ENCODE data around the gene PDE4B.

The PDE4B gene

GRCh38 chr1:66351913-66352312, 559.2 kb downstream of the PDE4B start:
- H3K27ac ChIP-seq (ENCODE audit: low read length) = peak overlapping the region; percentile 22; the same call in 1 of the 2 replicates
- no peak overlapping the region for H2AFZ ChIP-seq (ENCODE audit: low read depth, low read length)
- peaks cover 100% of the 10 kb centered on the region for H3K79me2 ChIP-seq (ENCODE audit: low read length)

GRCh38 chr1:66352792-66353191, 560.1 kb downstream of the PDE4B start:
- Histone ChIP-seq H3K27me3 (ENCODE audit: low read depth, low read length) (no peaks in the 10 kb centered on the region), H2AFZ (ENCODE audit: low read depth, low read length) (no peak overlapping the region), H3K9me3 (ENCODE audit: insufficient read depth, low read length) (no peaks in the 10 kb centered on the region), H3K4me1 (ENCODE audit: low read length) (peaks cover 96% of the 10 kb centered on the region), H3K79me2 (ENCODE audit: low read length) (peaks cover 100% of the 10 kb centered on the region), H3K4me3 (ENCODE audit: low read length) (peak overlapping the region; percentile 12), H3K27ac (ENCODE audit: low read length) (no peak overlapping the region), H3K36me3 (replicated peaks; ENCODE audit: low read depth, low read length) (peaks cover 23% of the 10 kb centered on the region), H3K4me2 (ENCODE audit: low read length) (peak overlapping the region; percentile 62), H3K9ac (ENCODE audit: low read length) (0 out of 2 replicates have a peak overlapping the region, but pooled peaks have one; percentile 6), H4K20me1 (ENCODE audit: insufficient read depth, low read length) (peaks cover 69% of the 10 kb centered on the region)
- TF ChIP-seq EZH2phosphoT487 (IDR thresholded peaks at IDR 0.05; ENCODE audit: low read depth) = no peak
- TF ChIP-seq CTCF (IDR thresholded peaks at IDR 0.05; ENCODE audit: low read depth, low read length) = no peak

More at GRCh38 chr1:66351913-66352312, 559.2 kb downstream of the PDE4B start:
- Histone ChIP-seq H3K9me3 (ENCODE audit: insufficient read depth, low read length) (no peaks in the 10 kb centered on the region), H4K20me1 (ENCODE audit: insufficient read depth, low read length) (peaks cover 74% of the 10 kb centered on the region), H3K4me1 (ENCODE audit: low read length) (peaks cover 99% of the 10 kb centered on the region), H3K36me3 (replicated peaks; ENCODE audit: low read depth, low read length) (peaks cover 15% of the 10 kb centered on the region), H3K9ac (ENCODE audit: low read length) (no peak overlapping the region), H3K4me3 (ENCODE audit: low read length) (no peak overlapping the region), H3K27me3 (ENCODE audit: low read depth, low read length) (no peaks in the 10 kb centered on the region), H3K4me2 (ENCODE audit: low read length) (peak overlapping the region; percentile 62; the same call in 1 of the 2 replicates)
- TF ChIP-seq CTCF (IDR thresholded peaks at IDR 0.05; ENCODE audit: low read depth, low read length) (no peak), EZH2phosphoT487 (IDR thresholded peaks at IDR 0.05; ENCODE audit: low read depth) (no peak)

- H3K4me2 ChIP-seq (ENCODE audit: low read length) = peak overlapping the region; percentile 62
- H4K20me1 ChIP-seq (ENCODE audit: insufficient read depth, low read length) = peaks cover 64% of the 10 kb centered on the region
- H3K9me3 ChIP-seq (ENCODE audit: insufficient read depth, low read length) = no peaks in the 10 kb centered on the region
- H3K27me3 ChIP-seq (ENCODE audit: low read depth, low read length) = no peaks in the 10 kb centered on the region
- peaks cover 96% of the 10 kb centered on the region for H3K4me1 ChIP-seq (ENCODE audit: low read length)
- H3K9ac ChIP-seq (ENCODE audit: low read length) = 0 out of 2 replicates have a peak overlapping the region, but pooled peaks have one; percentile 6
- no peak overlapping the region for H3K27ac ChIP-seq (ENCODE audit: low read length)
- TF ChIP-seq EZH2phosphoT487 (IDR thresholded peaks at IDR 0.05; ENCODE audit: low read depth) (no peak), CTCF (IDR thresholded peaks at IDR 0.05; ENCODE audit: low read depth, low read length) (no peak)
- H3K79me2 ChIP-seq (ENCODE audit: low read length) = peaks cover 100% of the 10 kb centered on the region
- peak overlapping the region; percentile 12 for H3K4me3 ChIP-seq (ENCODE audit: low read length)
- peaks cover 27% of the 10 kb centered on the region for H3K36me3 ChIP-seq (replicated peaks; ENCODE audit: low read depth, low read length)
- no peak overlapping the region for H2AFZ ChIP-seq (ENCODE audit: low read depth, low read length)
Observed at GRCh38 chr1:66353257-66353656, 560.6 kb downstream of the PDE4B start.

- H3K27ac ChIP-seq (ENCODE audit: low read length) = no peak overlapping the region
- H3K9ac ChIP-seq (ENCODE audit: low read length) = no peak overlapping the region
- H3K4me3 ChIP-seq (ENCODE audit: low read length) = no peak overlapping the region
Observed at GRCh38 chr1:66354311-66355201, 561.9 kb downstream of the PDE4B start.

More at GRCh38 chr1:66354311-66355201, 561.9 kb downstream of the PDE4B start:
- H3K4me1 ChIP-seq (ENCODE audit: low read length) = peaks cover 96% of the 10 kb centered on the region
- peak overlapping the region; percentile 62 for H3K4me2 ChIP-seq (ENCODE audit: low read length)
- peaks cover 99% of the 10 kb centered on the region for H3K79me2 ChIP-seq (ENCODE audit: low read length)
- no peak overlapping the region for H2AFZ ChIP-seq (ENCODE audit: low read depth, low read length)
- H3K36me3 ChIP-seq (replicated peaks; ENCODE audit: low read depth, low read length) = peaks cover 27% of the 10 kb centered on the region
- peaks cover 60% of the 10 kb centered on the region for H4K20me1 ChIP-seq (ENCODE audit: insufficient read depth, low read length)
- no peaks in the 10 kb centered on the region for H3K27me3 ChIP-seq (ENCODE audit: low read depth, low read length)
- H3K9me3 ChIP-seq (ENCODE audit: insufficient read depth, low read length) = no peaks in the 10 kb centered on the region
- TF ChIP-seq CTCF (IDR thresholded peaks at IDR 0.05; ENCODE audit: low read depth, low read length) = no peak
- no peak for TF ChIP-seq EZH2phosphoT487 (IDR thresholded peaks at IDR 0.05; ENCODE audit: low read depth)
